GM15510 (cell line): ENCODE measurements around the gene KHDC1.

ENCODE experiments used
- POLR2A ChIP-seq: IDR thresholded peaks from 3 replicates; pipeline ENCODE4 v1.6.1; 2011; ENCODE audit warnings: borderline replicate concordance; ENCODE audit not compliant: insufficient read length; ENCODE audit errors: extremely low read depth

The KHDC1 gene

DNA sequence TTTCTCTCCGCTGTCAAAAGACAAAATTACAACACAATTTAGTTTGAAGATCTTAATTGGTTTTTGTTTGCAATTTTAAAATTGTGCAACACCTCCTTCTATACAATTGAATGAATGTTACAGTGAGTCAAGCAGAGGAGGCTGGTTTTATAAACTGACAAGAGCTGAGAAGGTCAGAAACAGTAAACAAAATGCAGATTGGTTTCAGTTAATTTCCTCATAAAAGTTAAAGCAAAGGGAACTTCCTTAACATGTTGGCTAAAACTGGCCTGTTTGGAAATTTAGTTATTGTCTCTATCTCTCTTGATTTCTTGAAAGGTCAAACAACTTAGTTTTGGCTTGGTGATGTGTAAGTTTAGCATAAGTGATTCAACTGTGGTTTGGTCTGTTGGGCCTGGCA, 59.9 kb downstream of the KHDC1 start:
- TF ChIP-seq POLR2A = no peak

DNA sequence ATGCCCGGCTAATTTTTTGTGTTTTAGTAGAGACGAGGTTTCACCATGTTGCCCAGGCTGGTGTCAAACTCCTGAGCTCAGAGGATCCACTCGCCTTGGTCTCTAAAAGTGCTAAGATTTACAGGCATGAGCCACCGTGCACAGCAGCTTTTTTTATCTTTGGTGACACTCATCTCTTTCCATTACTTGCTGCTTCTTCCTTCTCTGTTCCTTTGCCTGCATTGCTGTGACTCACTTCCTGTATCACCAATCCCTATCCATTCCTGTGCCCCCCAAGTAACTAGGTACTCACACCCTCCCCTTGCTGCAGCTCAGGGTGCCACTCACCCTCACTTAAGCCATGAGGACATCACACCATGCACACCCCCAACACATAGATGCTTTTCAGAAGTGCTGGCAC, 62.3 kb downstream of the KHDC1 start:
- no peak for TF ChIP-seq POLR2A

GRCh38 chr6:73200247-73200646, 62.7 kb downstream of the KHDC1 start:
- TF ChIP-seq POLR2A = no peak

DNA sequence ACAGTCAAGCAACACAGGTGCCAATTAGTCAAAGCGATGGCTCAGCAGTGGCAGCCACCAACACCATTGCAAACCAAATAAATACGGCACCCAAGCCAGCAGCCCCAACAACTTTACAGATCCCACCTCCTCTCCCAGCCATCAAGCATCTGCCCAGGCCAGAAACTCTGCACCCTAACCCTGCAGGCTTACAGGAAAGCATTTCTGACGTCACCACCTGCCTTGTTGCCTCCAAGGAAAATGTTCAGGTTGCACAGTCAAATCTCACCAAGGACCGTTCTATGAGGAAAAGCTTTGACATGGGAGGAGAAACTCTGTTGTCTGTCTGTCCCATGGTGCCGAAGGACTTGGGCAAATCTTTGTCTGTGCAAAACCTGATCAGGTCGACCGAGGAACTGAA, 68.3 kb downstream of the KHDC1 start:
- no peak for TF ChIP-seq POLR2A
